GM18499 (cell line): ENCODE measurements around the gene YPEL5.

ENCODE experiments used
- ATAC-seq: cut with Tn5 transposase; IDR thresholded peaks from one replicate; pipeline ENCODE4 v1.9.1; 2021; ENCODE audit warnings: moderate number of reproducible peaks; ENCODE audit not compliant: insufficient read depth, unreplicated experiment

YPEL5 gene

GRCh38 chr2:30197570-30198192 lies 50.9 kb downstream of the YPEL5 start:
- no peak for ATAC-seq

DNA sequence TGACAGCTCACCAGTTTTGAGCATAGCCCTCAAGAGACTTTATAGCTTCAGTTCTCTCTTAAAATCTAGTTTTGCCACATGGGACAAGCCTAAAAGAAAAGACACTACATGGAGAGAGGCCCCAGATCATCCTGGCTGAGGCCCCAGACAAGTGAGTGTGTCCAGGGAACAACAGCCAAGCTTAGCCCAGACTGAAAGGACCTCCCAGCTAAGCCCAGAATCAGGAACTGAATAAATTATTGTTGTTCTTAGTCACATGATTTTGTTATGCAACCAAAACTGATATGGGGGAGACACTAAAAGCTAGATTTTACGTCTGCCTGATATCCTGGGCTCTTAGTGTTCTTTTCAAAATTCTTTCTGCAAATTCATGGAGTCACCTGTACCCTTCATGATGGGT lies 55.2 kb downstream of the YPEL5 start:
- no peak for ATAC-seq

GRCh38 chr2:30203156-30203555 lies 56.3 kb downstream of the YPEL5 start:
- ATAC-seq, result no peak

- ATAC-seq, result no peak
Observed at GRCh38 chr2:30204281-30204680, 57.5 kb downstream of the YPEL5 start.

- ATAC-seq, result no peak
Observed at GRCh38 chr2:30205456-30205855, 58.6 kb downstream of the YPEL5 start.

DNA sequence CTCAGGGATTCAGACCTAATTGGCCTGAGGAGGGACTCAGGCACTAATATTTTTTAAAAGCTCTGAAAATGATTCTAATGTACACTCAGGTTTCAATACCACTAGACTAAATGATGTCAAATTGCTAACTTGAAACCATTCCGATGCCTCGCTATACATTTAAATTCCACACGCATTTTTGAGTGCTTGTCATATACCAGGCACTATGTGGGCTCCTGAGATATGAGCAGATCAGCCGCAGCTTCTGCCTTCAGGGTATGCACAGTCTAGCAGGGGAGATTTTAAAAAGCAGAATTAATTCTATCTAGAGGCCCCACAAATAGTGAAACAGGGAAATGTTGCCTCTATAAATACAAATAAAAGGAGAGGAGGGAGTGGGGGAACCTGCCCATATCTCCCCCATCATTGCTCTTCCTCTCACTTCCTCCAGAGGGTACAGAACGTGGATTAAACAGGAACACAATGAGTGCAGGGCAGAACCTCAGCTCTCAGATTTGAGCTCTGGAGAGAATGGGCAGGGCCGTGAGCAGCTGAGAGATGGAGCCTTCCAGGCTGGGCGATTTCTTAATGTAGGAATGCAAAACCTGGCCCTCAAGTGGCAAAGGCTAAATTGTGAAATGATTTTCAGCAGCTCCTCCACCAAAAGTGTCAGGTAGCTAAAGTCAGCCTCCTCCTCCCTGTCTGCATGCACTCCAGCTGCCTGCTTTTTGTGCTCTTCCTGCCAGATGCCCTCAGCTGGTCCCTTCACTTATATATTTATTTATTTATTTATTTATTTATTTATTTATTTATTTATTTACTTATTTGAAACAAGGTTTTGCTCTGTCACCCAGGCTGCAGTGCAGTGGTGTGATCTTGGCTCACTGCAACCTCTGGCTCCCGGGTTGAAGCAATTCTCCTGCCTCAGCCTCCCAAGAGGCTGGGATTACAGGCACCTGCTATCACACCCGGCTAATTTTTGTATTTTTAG lies 59.9 kb downstream of the YPEL5 start:
- no peak for ATAC-seq

DNA sequence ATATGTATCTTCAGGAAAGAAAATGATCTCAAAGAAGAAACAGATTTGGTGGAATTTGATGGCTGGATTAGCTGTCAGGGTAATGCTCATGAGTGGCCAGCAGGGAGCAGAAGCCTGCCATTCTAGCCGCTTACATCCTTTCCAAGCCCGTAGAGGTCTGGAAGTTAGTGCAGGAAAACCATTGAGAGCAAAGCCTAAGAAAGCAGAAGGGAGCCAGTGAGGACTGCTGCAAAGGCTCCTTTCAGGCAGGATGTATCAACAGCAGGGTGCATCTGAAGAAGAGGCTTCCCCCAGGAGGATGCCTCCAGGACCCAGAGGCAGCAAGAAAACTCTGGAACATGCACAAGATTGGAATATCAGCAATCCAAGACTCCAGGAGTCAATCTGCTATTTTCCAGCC lies 61.6 kb downstream of the YPEL5 start:
- no peak for ATAC-seq

- ATAC-seq, result no peak
Observed at GRCh38 chr2:30209227-30209626, 62.4 kb downstream of the YPEL5 start.
